WTC11 (cell line): ENCODE results near the gene CEP350. TPM values are rescaled to one million over a fixed set of nuclear protein-coding genes. Genes with fewer than 3 reads are reported as not detected.

Experiments
- ATAC-seq: fragments of 200-7000 bp; cut with Tn5 transposase; 2 replicates; pipeline ENCODE4 v1.10.0; 2021; ENCODE audit warnings: mild to moderate bottlenecking, moderate library complexity
- CTCF ChIA-PET: fragments of 300-600 bp; sonication (Branson Sonifier 250); formaldehyde crosslinking; loops from one replicate; lab custom pipeline; 2021; ENCODE audit warnings: antibody characterized with exemption; lab: Charles Lee
- POLR2A ChIA-PET: fragments of 350-600 bp; sonication (Branson Sonifier 250); formaldehyde crosslinking; loops from one replicate; lab custom pipeline; 2021; ENCODE audit warnings: antibody characterized with exemption; lab: Charles Lee
- DNase-seq: peaks from one replicate; pipeline ENCODE4 v3.0.0; 2021; ENCODE audit warnings: low spot score
- H3K27ac Mint-ChIP-seq: 2 replicates; pipeline ENCODE4 v1.8.0; 2021; ENCODE audit warnings: mixed read lengths
- H3K27me3 Mint-ChIP-seq: 2 replicates; pipeline ENCODE4 v1.8.0; 2021; ENCODE audit warnings: low read depth, mild to moderate bottlenecking, moderate library complexity, mixed read lengths
- H3K36me3 Mint-ChIP-seq: 2 replicates; pipeline ENCODE4 v1.8.0; 2021; ENCODE audit warnings: mixed read lengths
- H3K4me1 Mint-ChIP-seq: 2 replicates; pipeline ENCODE4 v1.8.0; 2022; ENCODE audit warnings: mixed read lengths
- H3K4me3 Mint-ChIP-seq: 2 replicates; pipeline ENCODE4 v1.8.0; 2021; ENCODE audit warnings: mild to moderate bottlenecking, moderate library complexity, mixed read lengths
- H3K9me3 Mint-ChIP-seq: 2 replicates; pipeline ENCODE4 v1.8.0; 2021; ENCODE audit warnings: mixed read lengths
- ATF1 ChIP-seq: sonication (generic); formaldehyde crosslinking; IDR thresholded peaks from 2 replicates; pipeline ENCODE4 v1.8.1; 2023; ENCODE audit warnings: mild to moderate bottlenecking, moderate library complexity, missing genetic modification reagents
- CTCF ChIP-seq: fragments of 200-600 bp; IDR thresholded peaks from 2 replicates; pipeline ENCODE4 v1.8.0; 2022; ENCODE audit warnings: antibody characterized with exemption
- E2F1 ChIP-seq: sonication (generic); formaldehyde crosslinking; IDR thresholded peaks from 2 replicates; pipeline ENCODE4 v1.8.0; 2022; ENCODE audit warnings: mild to moderate bottlenecking, missing genetic modification reagents
- FOXJ3 ChIP-seq: sonication (generic); formaldehyde crosslinking; IDR thresholded peaks from 2 replicates; pipeline ENCODE4 v1.9.0; 2021; ENCODE audit warnings: missing genetic modification reagents, mild to moderate bottlenecking, borderline replicate concordance
- FOXK1 ChIP-seq: sonication (generic); formaldehyde crosslinking; IDR thresholded peaks from 2 replicates; pipeline ENCODE4 v1.8.0; 2022; ENCODE audit warnings: mild to moderate bottlenecking, moderate library complexity, missing genetic modification reagents
- FOXP1 ChIP-seq: sonication (generic); formaldehyde crosslinking; IDR thresholded peaks from 2 replicates; pipeline ENCODE4 v1.8.0; 2022; ENCODE audit warnings: missing genetic modification reagents, mild to moderate bottlenecking, moderate library complexity, borderline replicate concordance
- FOXP4 ChIP-seq: sonication (generic); formaldehyde crosslinking; IDR thresholded peaks from 2 replicates; pipeline ENCODE4 v1.8.0; 2022; ENCODE audit warnings: mild to moderate bottlenecking, missing genetic modification reagents
- HMGXB4 ChIP-seq: sonication (generic); formaldehyde crosslinking; IDR thresholded peaks from 2 replicates; pipeline ENCODE4 v1.8.1; 2023; ENCODE audit warnings: mild to moderate bottlenecking, moderate library complexity, missing genetic modification reagents
- IRF1 ChIP-seq: sonication (generic); formaldehyde crosslinking; IDR thresholded peaks from 2 replicates; pipeline ENCODE4 v1.8.0; 2023; ENCODE audit warnings: missing genetic modification reagents
- JUN ChIP-seq: sonication (generic); formaldehyde crosslinking; IDR thresholded peaks from 2 replicates; pipeline ENCODE4 v1.8.0; 2023; ENCODE audit warnings: mild to moderate bottlenecking, missing genetic modification reagents
- MLX ChIP-seq: sonication (generic); formaldehyde crosslinking; IDR thresholded peaks from 2 replicates; pipeline ENCODE4 v1.8.1; 2023; ENCODE audit warnings: mild to moderate bottlenecking, missing genetic modification reagents, moderate library complexity
- NFE2L1 ChIP-seq: sonication (generic); formaldehyde crosslinking; IDR thresholded peaks from 2 replicates; pipeline ENCODE4 v1.8.1; 2023; ENCODE audit warnings: missing genetic modification reagents
- RELA ChIP-seq: sonication (generic); formaldehyde crosslinking; IDR thresholded peaks from 2 replicates; pipeline ENCODE4 v1.8.1; 2022; ENCODE audit warnings: missing genetic modification reagents, mild to moderate bottlenecking, borderline replicate concordance
- SMAD3 ChIP-seq: sonication (generic); formaldehyde crosslinking; IDR thresholded peaks from 2 replicates; pipeline ENCODE4 v1.8.0; 2022; ENCODE audit warnings: missing genetic modification reagents, mild to moderate bottlenecking, borderline replicate concordance
- TP53 ChIP-seq: sonication (generic); formaldehyde crosslinking; IDR thresholded peaks from 2 replicates; pipeline ENCODE4 v1.8.1; 2023; ENCODE audit warnings: mild to moderate bottlenecking, missing genetic modification reagents
- ZNF263 ChIP-seq: sonication (generic); formaldehyde crosslinking; IDR thresholded peaks from 2 replicates; pipeline ENCODE4 v1.8.1; 2022; ENCODE audit warnings: low read depth, mild to moderate bottlenecking, moderate library complexity, missing genetic modification reagents
- ZNF423 ChIP-seq: fragments of 250-450 bp; sonication (Bioruptor Pico); IDR thresholded peaks from 2 replicates; pipeline ENCODE4 v2.1.2; 2022; ENCODE audit warnings: mild to moderate bottlenecking, moderate library complexity
- total RNA-seq: library from RNA; stranded (reverse); gene quantifications from 3 replicates; pipeline ENCODE4 v1.2.3, GENCODE V29; 2021

Gene CEP350
- total RNA-seq, 1 experiment from 2014 or later: 34.2 TPM

GRCh38 chr1:179978199-179979079 is 23.8 kb downstream of the CEP350 start:
- DNase-seq: no peak
- no peaks in the 10 kb centered on the region; the same call in 1 of the 2 replicates for H3K9me3 Mint-ChIP-seq
- no peak overlapping the region for H3K27ac Mint-ChIP-seq
- TF ChIP-seq SMAD3 (CRISPR knock-in tag): no peak
- TF ChIP-seq RELA (CRISPR knock-in tag): no peak
- no peak overlapping the region for H3K4me3 Mint-ChIP-seq
- H3K4me1 Mint-ChIP-seq: peaks cover 17% of the 10 kb centered on the region
- no peaks in the 10 kb centered on the region for H3K27me3 Mint-ChIP-seq
- ChIA-PET POLR2A (interaction anchor here (0.5 kb wide), 1 partner anchor 450 kb away, joined by 4 read pairs; no protein-coding TSS in a partner anchor), CTCF (no interaction called here)
- ATAC-seq: no peak
- no peaks in the 10 kb centered on the region for H3K36me3 Mint-ChIP-seq

- Mint-ChIP-seq H3K4me3 (no peak overlapping the region), H3K27me3 (no peaks in the 10 kb centered on the region), H3K4me1 (no peaks in the 10 kb centered on the region), H3K9me3 (no peaks in the 10 kb centered on the region; the same call in 1 of the 2 replicates), H3K36me3 (no peaks in the 10 kb centered on the region), H3K27ac (peak overlapping the region; percentile 43; the same call in 1 of the 2 replicates)
- no peak for DNase-seq
- ChIA-PET CTCF (interaction anchor here (0.9 to 1.1 kb wide), 2 partner anchors 169 to 197 kb away, joined by 3 read pairs; no protein-coding TSS in a partner anchor), POLR2A (no interaction called here)
- TF ChIP-seq FOXJ3 (CRISPR knock-in tag) (no peak), HMGXB4 (CRISPR knock-in tag) (no peak), NFE2L1 (CRISPR knock-in tag) (no peak), E2F1 (CRISPR knock-in tag) (no peak), ZNF263 (CRISPR knock-in tag) (no peak), IRF1 (CRISPR knock-in tag) (no peak), TP53 (CRISPR knock-in tag) (no peak), ZNF423 (CRISPR knock-in tag) (no peak), FOXP4 (no peak), JUN (CRISPR knock-in tag) (no peak), CTCF (no peak)
- ATAC-seq: no peak
Observed at GRCh38 chr1:179984101-179984500, 29.5 kb downstream of the CEP350 start.

GRCh38 chr1:179984942-179985341 is 30.3 kb downstream of the CEP350 start:
- Mint-ChIP-seq H3K9me3 (no peaks in the 10 kb centered on the region), H3K4me1 (no peaks in the 10 kb centered on the region), H3K27ac (no peak overlapping the region), H3K27me3 (no peaks in the 10 kb centered on the region), H3K36me3 (no peaks in the 10 kb centered on the region), H3K4me3 (no peak overlapping the region)
- ATAC-seq (no peak), DNase-seq (no peak)
- ChIA-PET POLR2A (no interaction called here), CTCF (interaction anchor here (1.1 kb wide), 1 partner anchor 170 kb away, joined by 3 read pairs; no protein-coding TSS in a partner anchor)
- no peak for TF ChIP-seq ATF1
- no peak for TF ChIP-seq FOXK1 (CRISPR knock-in tag)
- no peak for TF ChIP-seq CTCF
- no peak for TF ChIP-seq MLX
- no peak for TF ChIP-seq NFE2L1 (CRISPR knock-in tag)
- no peak for TF ChIP-seq FOXP1 (CRISPR knock-in tag)
- TF ChIP-seq FOXJ3 (CRISPR knock-in tag): no peak
